ENCODE measurements around the gene ZNF470.

The ZNF470 gene

DNA sequence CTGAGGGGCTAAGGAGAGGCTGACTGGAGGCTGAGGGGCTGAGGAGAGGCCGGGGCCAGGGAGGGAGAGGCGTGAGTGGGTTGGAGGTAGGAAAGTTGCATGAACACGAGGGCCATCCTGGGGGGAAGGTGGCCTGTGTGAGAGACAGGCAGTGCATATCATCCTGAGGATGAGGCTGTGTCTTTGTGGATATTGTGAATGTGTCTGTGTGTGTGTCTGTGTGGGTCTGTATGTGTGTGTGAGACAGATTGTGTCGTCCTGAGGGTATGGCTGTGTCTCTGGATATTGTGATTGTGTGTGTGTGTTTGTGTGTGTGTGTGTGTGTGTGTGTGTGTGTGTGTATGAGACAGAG, 28.3 kb downstream of the ZNF470 start (continued):
- TF ChIP-seq, protein P1, sequence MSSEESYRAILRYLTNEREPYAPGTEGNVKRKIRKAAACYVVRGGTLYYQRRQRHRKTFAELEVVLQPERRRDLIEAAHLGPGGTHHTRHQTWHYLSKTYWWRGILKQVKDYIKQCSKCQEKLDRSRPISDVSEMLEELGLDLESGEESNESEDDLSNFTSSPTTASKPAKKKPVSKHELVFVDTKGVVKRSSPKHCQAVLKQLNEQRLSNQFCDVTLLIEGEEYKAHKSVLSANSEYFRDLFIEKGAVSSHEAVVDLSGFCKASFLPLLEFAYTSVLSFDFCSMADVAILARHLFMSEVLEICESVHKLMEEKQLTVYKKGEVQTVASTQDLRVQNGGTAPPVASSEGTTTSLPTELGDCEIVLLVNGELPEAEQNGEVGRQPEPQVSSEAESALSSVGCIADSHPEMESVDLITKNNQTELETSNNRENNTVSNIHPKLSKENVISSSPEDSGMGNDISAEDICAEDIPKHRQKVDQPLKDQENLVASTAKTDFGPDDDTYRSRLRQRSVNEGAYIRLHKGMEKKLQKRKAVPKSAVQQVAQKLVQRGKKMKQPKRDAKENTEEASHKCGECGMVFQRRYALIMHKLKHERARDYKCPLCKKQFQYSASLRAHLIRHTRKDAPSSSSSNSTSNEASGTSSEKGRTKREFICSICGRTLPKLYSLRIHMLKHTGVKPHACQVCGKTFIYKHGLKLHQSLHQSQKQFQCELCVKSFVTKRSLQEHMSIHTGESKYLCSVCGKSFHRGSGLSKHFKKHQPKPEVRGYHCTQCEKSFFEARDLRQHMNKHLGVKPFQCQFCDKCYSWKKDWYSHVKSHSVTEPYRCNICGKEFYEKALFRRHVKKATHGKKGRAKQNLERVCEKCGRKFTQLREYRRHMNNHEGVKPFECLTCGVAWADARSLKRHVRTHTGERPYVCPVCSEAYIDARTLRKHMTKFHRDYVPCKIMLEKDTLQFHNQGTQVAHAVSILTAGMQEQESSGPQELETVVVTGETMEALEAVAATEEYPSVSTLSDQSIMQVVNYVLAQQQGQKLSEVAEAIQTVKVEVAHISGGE (tag by site-specific recombination; conservative IDR thresholded peaks at IDR 0.05; ENCODE audit: low read depth), result peak; percentile 39; the same call in 1 of the 2 replicates
- TF ChIP-seq ZNF426 (tag by site-specific recombination; IDR thresholded peaks at IDR 0.05) (no peak), ZNF248 (tag by site-specific recombination; IDR thresholded peaks at IDR 0.05) (peak; percentile 6; the same call in 1 of the 2 replicates), ZNF639 (tag by site-specific recombination; IDR thresholded peaks at IDR 0.05) (no peak), ZNF132 (tag by site-specific recombination; IDR thresholded peaks at IDR 0.05; ENCODE audit: borderline replicate concordance) (no peak), GLIS1 (tag by site-specific recombination; IDR thresholded peaks at IDR 0.05) (no peak), WT1 (tag by site-specific recombination; IDR thresholded peaks at IDR 0.05) (no peak), ZNF324 (tag by site-specific recombination; IDR thresholded peaks at IDR 0.05) (peak; percentile 44; the same call in 1 of the 2 replicates), ZNF530 (tag by site-specific recombination; IDR thresholded peaks at IDR 0.05; ENCODE audit: low read depth) (no peak), ZNF561 (tag by site-specific recombination; IDR thresholded peaks at IDR 0.05; ENCODE audit: borderline replicate concordance) (no peak), YY2 (tag by site-specific recombination; IDR thresholded peaks at IDR 0.05) (no peak), REST (tag by site-specific recombination; IDR thresholded peaks at IDR 0.05) (0 out of 2 replicates have a peak, but pooled peaks have one; percentile 12), ZNF202 (tag by site-specific recombination; IDR thresholded peaks at IDR 0.05; ENCODE audit: borderline replicate concordance) (no peak), ZNF433 (tag by site-specific recombination; IDR thresholded peaks at IDR 0.05; ENCODE audit: low read depth) (no peak), ZBTB1 (tag by site-specific recombination; IDR thresholded peaks at IDR 0.05) (no peak), ZNF394 (tag by site-specific recombination; IDR thresholded peaks at IDR 0.05; ENCODE audit: borderline replicate concordance) (no peak; the same call in 1 of the 2 replicates), ZNF211 (tag by site-specific recombination; IDR thresholded peaks at IDR 0.05; ENCODE audit: low read depth) (no peak), SCRT2 (tag by site-specific recombination; IDR thresholded peaks at IDR 0.05) (no peak), ZBTB20 (tag by site-specific recombination; IDR thresholded peaks at IDR 0.05) (peak; percentile 16; the same call in 1 of the 2 replicates), HOXA7 (CRISPR knock-in tag; IDR thresholded peaks at IDR 0.05; ENCODE audit: borderline replicate concordance) (no peak), ZNF133 (tag by site-specific recombination; IDR thresholded peaks at IDR 0.05) (peak; percentile 59; the same call in 1 of the 2 replicates), ZBTB8A (tag by site-specific recombination; IDR thresholded peaks at IDR 0.05) (peak; percentile 27; the same call in 1 of the 2 replicates), ZNF624 (tag by site-specific recombination; IDR thresholded peaks at IDR 0.05) (no peak), ZNF146 (tag by site-specific recombination; IDR thresholded peaks at IDR 0.05) (no peak)
- TF ChIP-seq, protein P2, sequence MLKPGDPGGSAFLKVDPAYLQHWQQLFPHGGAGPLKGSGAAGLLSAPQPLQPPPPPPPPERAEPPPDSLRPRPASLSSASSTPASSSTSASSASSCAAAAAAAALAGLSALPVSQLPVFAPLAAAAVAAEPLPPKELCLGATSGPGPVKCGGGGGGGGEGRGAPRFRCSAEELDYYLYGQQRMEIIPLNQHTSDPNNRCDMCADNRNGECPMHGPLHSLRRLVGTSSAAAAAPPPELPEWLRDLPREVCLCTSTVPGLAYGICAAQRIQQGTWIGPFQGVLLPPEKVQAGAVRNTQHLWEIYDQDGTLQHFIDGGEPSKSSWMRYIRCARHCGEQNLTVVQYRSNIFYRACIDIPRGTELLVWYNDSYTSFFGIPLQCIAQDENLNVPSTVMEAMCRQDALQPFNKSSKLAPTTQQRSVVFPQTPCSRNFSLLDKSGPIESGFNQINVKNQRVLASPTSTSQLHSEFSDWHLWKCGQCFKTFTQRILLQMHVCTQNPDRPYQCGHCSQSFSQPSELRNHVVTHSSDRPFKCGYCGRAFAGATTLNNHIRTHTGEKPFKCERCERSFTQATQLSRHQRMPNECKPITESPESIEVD (tag by site-specific recombination; IDR thresholded peaks at IDR 0.05), result no peak
- TF ChIP-seq, protein P3, sequence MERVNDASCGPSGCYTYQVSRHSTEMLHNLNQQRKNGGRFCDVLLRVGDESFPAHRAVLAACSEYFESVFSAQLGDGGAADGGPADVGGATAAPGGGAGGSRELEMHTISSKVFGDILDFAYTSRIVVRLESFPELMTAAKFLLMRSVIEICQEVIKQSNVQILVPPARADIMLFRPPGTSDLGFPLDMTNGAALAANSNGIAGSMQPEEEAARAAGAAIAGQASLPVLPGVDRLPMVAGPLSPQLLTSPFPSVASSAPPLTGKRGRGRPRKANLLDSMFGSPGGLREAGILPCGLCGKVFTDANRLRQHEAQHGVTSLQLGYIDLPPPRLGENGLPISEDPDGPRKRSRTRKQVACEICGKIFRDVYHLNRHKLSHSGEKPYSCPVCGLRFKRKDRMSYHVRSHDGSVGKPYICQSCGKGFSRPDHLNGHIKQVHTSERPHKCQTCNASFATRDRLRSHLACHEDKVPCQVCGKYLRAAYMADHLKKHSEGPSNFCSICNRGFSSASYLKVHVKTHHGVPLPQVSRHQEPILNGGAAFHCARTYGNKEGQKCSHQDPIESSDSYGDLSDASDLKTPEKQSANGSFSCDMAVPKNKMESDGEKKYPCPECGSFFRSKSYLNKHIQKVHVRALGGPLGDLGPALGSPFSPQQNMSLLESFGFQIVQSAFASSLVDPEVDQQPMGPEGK (tag by site-specific recombination; IDR thresholded peaks at IDR 0.05), result no peak; the same call in 1 of the 2 replicates
- TF ChIP-seq, protein P4, sequence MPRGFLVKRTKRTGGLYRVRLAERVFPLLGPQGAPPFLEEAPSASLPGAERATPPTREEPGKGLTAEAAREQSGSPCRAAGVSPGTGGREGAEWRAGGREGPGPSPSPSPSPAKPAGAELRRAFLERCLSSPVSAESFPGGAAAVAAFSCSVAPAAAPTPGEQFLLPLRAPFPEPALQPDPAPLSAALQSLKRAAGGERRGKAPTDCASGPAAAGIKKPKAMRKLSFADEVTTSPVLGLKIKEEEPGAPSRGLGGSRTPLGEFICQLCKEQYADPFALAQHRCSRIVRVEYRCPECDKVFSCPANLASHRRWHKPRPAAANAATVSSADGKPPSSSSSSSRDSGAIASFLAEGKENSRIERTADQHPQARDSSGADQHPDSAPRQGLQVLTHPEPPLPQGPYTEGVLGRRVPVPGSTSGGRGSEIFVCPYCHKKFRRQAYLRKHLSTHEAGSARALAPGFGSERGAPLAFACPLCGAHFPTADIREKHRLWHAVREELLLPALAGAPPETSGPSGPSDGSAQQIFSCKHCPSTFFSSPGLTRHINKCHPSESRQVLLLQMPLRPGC (tag by site-specific recombination; IDR thresholded peaks at IDR 0.05), result no peak

Measured in HEK293 (cell line).